HCT116 (cell line): ENCODE measurements around the gene CAMK2N1. TPM values are rescaled to one million over a fixed set of nuclear protein-coding genes. Genes with fewer than 3 reads are reported as not detected.
A peak's percentile ranks its signal among the peaks of the same experiment; 100 is the strongest.
"Not testable (repeated sequence)": the region's sequence is repeated elsewhere in the genome, so short reads cannot be mapped to it uniquely, and the experiment has no call there.

Experiments used
- ATAC-seq: fragments of 200-7000 bp; cut with Tn5 transposase; 2 replicates; pipeline ENCODE4 v1.9.1; 2020; ENCODE audit warnings: mild to moderate bottlenecking, moderate library complexity
- BruUV-seq: library from RNA; stranded (reverse); fragments of 400-500 nt; replicated peaks from 2 replicates; lab custom pipeline; 2021; lab: Mats Ljungman, UMichigan
- CTCF ChIA-PET: fragments of 300-600 bp; sonication (Branson Sonifier 250); formaldehyde crosslinking; loops from one replicate; lab custom pipeline; 2021; ENCODE audit warnings: antibody characterized with exemption; lab: Charles Lee
- POLR2A ChIA-PET: fragments of 300-600, 350-600 bp; sonication (Branson Sonifier 250); formaldehyde crosslinking; loops from one replicate; lab custom pipeline; 2021; ENCODE audit warnings: antibody characterized with exemption; lab: Charles Lee
- RAD21 ChIA-PET, 2 experiments: fragments of 300-600 bp; sonication (Branson Sonifier 250); formaldehyde crosslinking; loops; one replicate each; lab custom pipeline; 2023; ENCODE audit warnings: low total read pairs in 2 of 2; ENCODE audit not compliant: uncharacterized antibody in 2 of 2, unreplicated experiment in 2 of 2, low non-redundant PET in 1 of 2; lab: Charles Lee
- DNase-seq: peaks from one replicate; pipeline ENCODE4 v3.0.0-alpha.2; 2010; ENCODE audit warnings: low read depth, low spot score
- H2AFZ ChIP-seq: fragments of 200-600 bp; shearing (Covaris generic), sonication (generic); 2 replicates; pipeline ENCODE4 v1.6.1; 2017; ENCODE audit warnings: low read depth, mixed run types, mixed read lengths, antibody characterized with exemption, low read length; ENCODE audit not compliant: poor library complexity, severe bottlenecking
- H3K27ac ChIP-seq: 2 replicates; pipeline ENCODE4 v1.5.1; 2012; ENCODE audit warnings: low read depth, low read length
- H3K27me3 ChIP-seq: fragments of 200-600 bp; sonication (generic); 2 replicates; pipeline ENCODE4 v1.6.1; 2016; ENCODE audit warnings: mixed run types, low read length, mixed read lengths; ENCODE audit not compliant: insufficient read depth
- H3K36me3 ChIP-seq, 2 experiments: fragments of 200-500 bp in 1 of 2; fragments of 200-600 bp in 1 of 2; sonication (Bioruptor generic) in 1 of 2; sonication (generic) in 1 of 2; 2 replicates each; pipeline versions ENCODE4 v1.5.1 to v1.6.1; 2014 to 2016; ENCODE audit warnings: low read length in 2 of 2, inconsistent platforms in 1 of 2, mixed read lengths in 1 of 2, mixed run types in 1 of 2; ENCODE audit not compliant: insufficient read depth in 2 of 2, control insufficient read depth in 1 of 2
- H3K4me1 ChIP-seq, 2 experiments: fragments of 200-600 bp in 1 of 2; sonication (generic) in 1 of 2; 2 replicates each; pipeline versions ENCODE4 v1.5.1 to v1.6.1; 2012 to 2017; ENCODE audit warnings: low read length in 2 of 2, inconsistent platforms in 1 of 2, mild to moderate bottlenecking in 1 of 2, mixed read lengths in 1 of 2, mixed run types in 1 of 2, moderate library complexity in 1 of 2; ENCODE audit not compliant: insufficient read depth in 2 of 2, control insufficient read depth in 1 of 2
- H3K4me2 ChIP-seq: fragments of 200-600 bp; sonication (generic); 2 replicates; pipeline ENCODE4 v1.6.1; 2017; ENCODE audit warnings: mixed run types, low read length, mixed read lengths
- H3K4me3 ChIP-seq, 2 experiments: fragments of 200-600 bp in 1 of 2; sonication (generic) in 1 of 2; replicated peaks in 1 of 2; 2 replicates each; pipeline ENCODE4 v1.5.1; 2011 to 2016; ENCODE audit warnings: low read length in 2 of 2, control low read depth in 1 of 2, low read depth in 1 of 2, mild to moderate bottlenecking in 1 of 2, mixed read lengths in 1 of 2, mixed run types in 1 of 2
- H3K79me2 ChIP-seq: fragments of 200-600 bp; sonication (generic); 2 replicates; pipeline ENCODE4 v1.6.1; 2017; ENCODE audit warnings: mild to moderate bottlenecking, mixed run types, low read length, moderate library complexity, mixed read lengths; ENCODE audit not compliant: insufficient read depth
- H3K9ac ChIP-seq: fragments of 200-600 bp; sonication (generic); 2 replicates; pipeline ENCODE4 v1.6.1; 2016; ENCODE audit warnings: low read length, mixed read lengths
- H3K9me2 ChIP-seq: fragments of 200-600 bp; sonication (generic), shearing (Covaris generic); 2 replicates; pipeline ENCODE4 v1.6.1; 2017; ENCODE audit warnings: mixed run types, mild to moderate bottlenecking, moderate library complexity; ENCODE audit not compliant: insufficient read depth
- H3K9me3 ChIP-seq, 2 experiments: fragments of 200-500 bp in 1 of 2; fragments of 200-600 bp in 1 of 2; sonication (Bioruptor generic) in 1 of 2; sonication (generic) in 1 of 2; 2 replicates each; pipeline ENCODE4 v1.6.1; 2014 to 2017; ENCODE audit warnings: low read length in 2 of 2, mixed read lengths in 2 of 2, inconsistent platforms in 1 of 2, low read depth in 1 of 2, mild to moderate bottlenecking in 1 of 2, mixed run types in 1 of 2, moderate library complexity in 1 of 2; ENCODE audit not compliant: control insufficient read depth in 1 of 2, insufficient read depth in 1 of 2
- H4K20me1 ChIP-seq: fragments of 200-600 bp; sonication (generic), shearing (Covaris generic); 2 replicates; pipeline ENCODE4 v1.6.1; 2017; ENCODE audit warnings: mixed run types, mild to moderate bottlenecking, moderate library complexity; ENCODE audit not compliant: insufficient read depth
- JUND ChIP-seq: IDR thresholded peaks from 2 replicates; pipeline ENCODE4 v1.6.1; 2012
- RAD21 ChIP-seq: IDR thresholded peaks from 2 replicates; pipeline ENCODE4 v1.6.1; 2012; ENCODE audit warnings: low read depth, mild to moderate bottlenecking
- SRF ChIP-seq: IDR thresholded peaks from 2 replicates; pipeline ENCODE4 v1.6.1; 2012; ENCODE audit warnings: low read depth
- ZFX ChIP-seq: fragments of 450-650 bp; IDR thresholded peaks from 2 replicates; pipeline ENCODE4 v1.6.1; 2017
- intact Hi-C: fragments of 100-400 bp; cut with micrococcal nuclease; formaldehyde crosslinking; loops from 2 replicates; pipeline ENCODE4 v1.10.0; 2022
- total RNA-seq: library from RNA; stranded (reverse); gene quantifications from one replicate; pipeline ENCODE4 v1.2.1, GENCODE V29; 2021; ENCODE audit not compliant: unreplicated experiment

Gene CAMK2N1
- total RNA-seq, 1 experiment from 2014 or later = 20.5 TPM

GRCh38 chr1:20497506-20497905 lies 11.5 kb upstream of the CAMK2N1 start:
- no peak overlapping the region for H3K4me2 ChIP-seq
- BruUV-seq = no TSS peak
- TF ChIP-seq SRF = no peak
- no peak for TF ChIP-seq RAD21
- TF ChIP-seq ZFX = no peak
- no peak for TF ChIP-seq JUND
- ATAC-seq (no peak), DNase-seq (no peak)
- H3K4me3 ChIP-seq = no peak overlapping the region
- H3K27ac ChIP-seq = 0 out of 2 replicates have a peak overlapping the region, but pooled peaks have one; percentile 94
- RAD21 ChIA-PET = no interaction called here
- peaks cover 30 to 55% of the 10 kb centered on the region in 2 experiments for H3K4me1 ChIP-seq
- no peaks in the 10 kb centered on the region for H3K9me2 ChIP-seq
- H3K9me3 ChIP-seq = no peaks in the 10 kb centered on the region
- H4K20me1 ChIP-seq = no peaks in the 10 kb centered on the region
- no peaks in the 10 kb centered on the region for H3K27me3 ChIP-seq
- POLR2A ChIA-PET = no interaction called here
- H2AFZ ChIP-seq = no peak overlapping the region
- peaks cover 7% of the 10 kb centered on the region; the same call in 1 of the 2 replicates for H3K79me2 ChIP-seq
- CTCF ChIA-PET = no interaction called here
- intact Hi-C loops = no loop called here
- H3K36me3 ChIP-seq = peaks cover 15 to 35% of the 10 kb centered on the region in 2 experiments; a peak in 3 of 4 replicates
- H3K9ac ChIP-seq = no peak overlapping the region

- H3K27me3 ChIP-seq, H3K9me3 ChIP-seq, H3K9me2 ChIP-seq, CTCF ChIA-PET, H3K79me2 ChIP-seq, DNase-seq, H2AFZ ChIP-seq, ATAC-seq, RAD21 ChIA-PET, BruUV-seq, H4K20me1 ChIP-seq, intact Hi-C loops: not testable (repeated sequence)
- H3K27ac ChIP-seq = peak overlapping the region; percentile 94
- peak overlapping the region; percentile 76 for H3K4me2 ChIP-seq
- peaks cover 30 to 57% of the 10 kb centered on the region in 2 experiments for H3K4me1 ChIP-seq
- H3K36me3 ChIP-seq = peaks cover 13 to 32% of the 10 kb centered on the region in 2 experiments; a peak in 3 of 4 replicates
- peak overlapping the region; percentile 43 for H3K9ac ChIP-seq
- POLR2A ChIA-PET = interaction anchor here (0.6 kb wide), 1 partner anchor 8 kb away, joined by 3 read pairs; no protein-coding TSS in a partner anchor
- H3K4me3 ChIP-seq = peak overlapping the region in 1 of 2 experiments; percentile 2; a peak in 1 of 4 replicates
Observed at GRCh38 chr1:20496725-20497383, 10.8 kb upstream of the CAMK2N1 start.
